GM23248 (cell line): ENCODE measurements around the gene ACE.

Experiments used
- EZH2 ChIP-seq: fragments of 200-600 bp; sonication (generic); IDR thresholded peaks from 2 replicates; pipeline ENCODE4 v1.6.1; 2018; ENCODE audit warnings: antibody characterized with exemption, mild to moderate bottlenecking; ENCODE audit not compliant: insufficient read depth, poor library complexity, severe bottlenecking
- EZH2phosphoT487 ChIP-seq: fragments of 200-600 bp; sonication (generic); IDR thresholded peaks from 2 replicates; pipeline ENCODE4 v1.6.1; 2018; ENCODE audit warnings: antibody characterized with exemption, moderate library complexity, mild to moderate bottlenecking, low read depth; ENCODE audit not compliant: insufficient read depth

DNA sequence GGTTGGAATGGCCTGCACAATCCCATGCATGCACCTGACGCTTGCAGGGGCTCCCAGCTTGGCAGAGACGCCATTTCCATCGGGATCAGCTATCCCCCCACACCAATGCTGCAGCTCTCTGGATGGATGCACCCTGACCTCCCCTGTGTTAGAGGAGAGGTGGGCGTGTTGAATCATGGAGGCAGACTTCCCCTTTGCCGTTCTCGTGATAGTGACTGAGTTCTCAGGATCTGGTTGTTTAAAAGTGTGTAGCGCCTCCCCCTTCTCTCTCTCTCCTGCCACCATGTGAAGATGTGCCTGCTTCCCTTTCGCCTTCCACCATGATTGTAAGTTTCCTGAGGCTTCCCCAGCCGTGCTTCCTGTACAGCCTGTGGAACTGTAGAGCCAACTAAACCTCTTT, 28.5 kb downstream of the ACE start:
- TF ChIP-seq EZH2 (no peak), EZH2phosphoT487 (no peak)
